Limb (tissue), 2 donors: ENCODE results near the gene KRTAP3-3.

Source experiments
- DNase-seq, 2 donors: peaks; one replicate each; pipeline ENCODE4 v3.0.0-alpha.2; 2016; ENCODE audit errors: extremely low spot score in 2 of 2

KRTAP3-3 gene

DNA sequence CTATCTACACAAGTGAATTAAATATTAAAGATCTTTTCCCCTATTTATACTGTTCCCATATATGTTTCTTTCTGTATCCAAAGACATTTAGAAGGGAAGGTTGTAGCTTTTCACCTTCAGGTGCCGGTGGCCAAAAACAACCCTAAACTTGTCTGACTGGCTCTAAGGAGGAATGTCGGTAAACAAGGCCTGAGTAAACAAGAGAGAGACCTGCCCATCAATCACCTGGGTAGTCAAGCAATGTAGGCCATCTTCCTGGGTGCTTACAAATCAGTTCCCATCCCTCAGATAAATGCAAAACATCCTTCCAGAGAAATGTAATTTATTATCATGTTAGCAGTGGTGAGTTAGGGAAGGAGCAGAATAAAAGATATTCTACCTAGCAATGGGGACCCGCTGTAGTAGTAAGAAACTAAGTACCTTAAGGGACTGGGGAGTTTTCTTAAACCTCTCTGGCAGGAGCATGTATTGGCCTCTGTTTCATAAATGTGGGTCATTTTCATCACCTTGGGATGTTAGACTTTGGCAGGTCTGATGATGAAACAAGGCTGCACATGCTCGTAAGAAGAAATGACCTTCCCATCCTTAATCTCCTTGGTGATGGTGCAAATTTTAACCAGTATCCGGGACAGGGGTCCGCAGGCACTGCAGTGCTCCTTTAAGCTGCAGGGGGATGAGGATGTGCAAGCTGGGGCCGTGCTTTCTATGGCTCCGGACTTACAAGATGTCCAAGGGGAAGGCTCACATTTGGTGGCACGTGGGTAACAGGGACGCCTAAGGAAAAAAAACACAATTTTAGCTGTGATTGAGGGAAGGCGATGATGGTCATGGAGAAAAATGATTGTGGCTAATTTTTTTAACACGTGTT lies 35.6 kb downstream of the KRTAP3-3 start:
- no peak for DNase-seq

DNA sequence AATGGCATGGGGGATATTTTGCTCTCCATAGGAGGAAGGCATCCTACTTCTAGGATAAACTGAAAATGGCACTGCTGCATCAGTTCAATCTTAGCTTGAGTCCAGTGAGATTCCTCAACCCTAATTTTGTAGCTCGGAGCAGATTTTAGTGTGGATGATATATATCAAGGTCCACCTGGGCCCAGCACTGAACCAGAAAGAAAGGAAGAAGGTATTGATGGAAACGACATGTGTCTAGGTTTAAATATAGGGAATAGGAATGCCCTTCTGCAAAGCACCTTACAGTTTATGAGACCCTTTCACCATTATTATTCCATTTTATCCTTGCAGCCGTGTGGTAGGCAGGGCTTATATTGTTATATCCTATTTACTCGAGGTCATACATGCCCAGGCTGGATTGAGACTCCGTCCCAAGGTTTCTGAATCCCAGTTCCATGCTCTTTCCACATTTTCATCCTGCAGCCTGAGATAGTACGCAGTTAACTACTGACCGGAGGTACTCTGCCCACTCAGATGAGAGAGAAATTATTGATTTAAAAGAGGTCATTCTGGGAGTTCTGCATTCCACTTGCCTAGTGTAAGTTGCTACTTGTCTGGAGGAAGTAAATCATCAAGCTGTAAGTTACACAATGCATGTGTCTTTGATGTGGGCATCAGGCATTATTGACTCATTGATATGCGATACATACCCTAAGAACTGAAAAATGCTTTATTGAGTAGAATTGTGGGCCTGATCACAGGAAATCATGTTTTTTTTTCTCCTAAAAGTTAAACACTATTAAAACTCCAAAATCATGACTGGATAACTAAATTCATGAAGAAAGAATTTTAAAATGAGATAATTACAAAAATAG lies 37.3 kb downstream of the KRTAP3-3 start:
- no peak for DNase-seq

DNA sequence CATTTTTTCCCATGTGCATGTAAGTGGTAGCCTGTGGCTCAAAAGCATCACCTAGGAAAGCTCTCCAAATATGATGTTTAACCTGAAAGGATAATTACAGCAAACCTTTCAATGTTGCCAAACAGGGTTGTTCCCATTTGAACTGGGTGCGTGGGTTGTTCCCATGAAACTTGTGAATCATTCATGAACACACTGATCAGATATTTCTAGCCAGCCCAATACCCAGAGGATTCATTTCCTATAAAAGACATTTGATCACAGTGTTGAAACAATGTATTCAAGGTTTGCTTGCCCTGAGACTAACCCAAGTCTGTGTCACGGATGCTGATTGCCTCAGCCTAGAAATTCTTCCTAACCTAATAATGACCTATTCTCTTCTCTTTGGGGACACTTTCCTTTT lies 40.1 kb downstream of the KRTAP3-3 start:
- no peak for DNase-seq

DNA sequence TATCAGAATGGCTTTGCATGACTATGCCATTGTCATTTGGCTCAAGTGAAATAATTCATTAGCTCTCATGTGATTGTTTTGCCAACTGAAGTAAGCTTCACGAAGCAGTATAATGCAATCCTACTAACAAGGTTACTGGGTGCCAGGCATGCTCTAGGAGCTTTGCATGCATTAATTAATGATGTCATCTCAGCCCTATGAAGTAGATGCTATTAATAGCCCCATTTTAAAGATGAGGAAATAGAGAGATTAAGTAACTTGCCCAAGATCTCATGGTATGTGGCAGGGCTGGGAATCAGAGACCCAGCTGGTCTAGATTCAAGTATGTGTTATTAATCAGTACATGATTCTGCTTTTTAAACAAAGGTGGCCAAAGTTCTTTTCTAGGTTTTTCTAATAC lies 41.3 kb downstream of the KRTAP3-3 start:
- no peak for DNase-seq

DNA sequence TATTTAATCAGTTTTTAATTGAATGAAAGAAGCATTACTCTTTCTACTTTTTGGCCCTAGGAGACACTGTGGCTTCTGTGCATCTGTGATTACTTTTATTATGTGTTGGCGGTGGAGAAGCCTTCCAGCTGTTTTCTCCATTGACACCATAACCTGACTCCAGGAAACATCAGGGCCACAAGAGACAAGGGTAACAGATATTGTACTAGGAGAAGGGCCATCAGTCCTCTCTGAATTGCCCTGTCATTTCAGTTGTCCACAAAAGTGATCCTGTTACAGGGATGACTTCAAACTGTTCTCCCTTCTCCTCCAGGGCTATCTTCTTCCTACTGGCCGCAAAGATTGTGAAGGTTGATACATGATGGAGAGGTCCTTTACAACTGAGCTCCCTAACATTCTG lies 41.8 kb downstream of the KRTAP3-3 start:
- no peak for DNase-seq

DNA sequence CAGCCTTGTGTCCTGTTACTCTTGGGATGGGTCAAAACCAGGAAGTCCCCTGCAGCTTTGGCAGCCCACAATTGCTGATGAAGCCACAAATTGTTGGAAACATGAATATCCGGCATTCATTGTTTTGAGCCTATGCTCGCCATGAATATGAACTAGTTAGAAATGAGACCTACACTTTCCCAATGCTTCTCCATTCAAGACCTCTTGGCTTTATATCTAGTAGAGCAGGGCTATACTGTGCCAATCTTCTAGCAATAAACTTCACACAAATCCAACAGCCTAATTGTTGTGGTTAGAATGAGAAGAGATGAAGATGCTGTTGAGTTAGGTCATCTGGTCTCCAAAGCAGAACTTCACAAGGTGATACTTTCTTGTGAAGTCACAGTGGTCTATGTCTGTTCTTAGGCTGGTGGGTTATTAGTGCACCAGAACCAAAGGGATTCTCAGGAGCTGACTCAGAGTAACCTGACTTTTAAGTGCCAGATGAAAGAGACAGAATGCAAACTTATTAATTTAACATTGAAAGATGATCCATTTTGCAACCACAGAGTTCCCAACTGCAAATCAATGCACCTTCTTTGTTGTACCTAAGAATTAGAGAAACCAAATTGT lies 42.8 kb downstream of the KRTAP3-3 start:
- no peak for DNase-seq

DNA sequence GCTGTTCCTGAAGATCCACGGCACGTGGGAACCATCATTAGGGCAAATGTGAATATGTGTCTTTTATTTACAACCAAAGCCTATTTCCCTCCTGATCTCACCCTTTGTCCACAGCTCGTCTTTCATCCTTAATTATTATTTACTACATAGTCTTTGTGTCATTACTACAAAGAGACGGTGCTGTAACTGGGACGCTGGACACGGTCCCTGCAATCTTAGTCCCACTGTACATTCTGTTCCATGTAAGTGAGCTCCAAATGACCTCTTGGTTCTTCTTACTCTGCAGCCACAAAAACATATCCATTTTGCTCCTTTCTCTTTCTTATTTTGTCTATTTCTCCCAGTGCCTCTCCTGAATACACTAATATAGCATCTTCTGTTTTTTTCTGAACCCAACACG lies 43.8 kb downstream of the KRTAP3-3 start:
- no peak for DNase-seq

DNA sequence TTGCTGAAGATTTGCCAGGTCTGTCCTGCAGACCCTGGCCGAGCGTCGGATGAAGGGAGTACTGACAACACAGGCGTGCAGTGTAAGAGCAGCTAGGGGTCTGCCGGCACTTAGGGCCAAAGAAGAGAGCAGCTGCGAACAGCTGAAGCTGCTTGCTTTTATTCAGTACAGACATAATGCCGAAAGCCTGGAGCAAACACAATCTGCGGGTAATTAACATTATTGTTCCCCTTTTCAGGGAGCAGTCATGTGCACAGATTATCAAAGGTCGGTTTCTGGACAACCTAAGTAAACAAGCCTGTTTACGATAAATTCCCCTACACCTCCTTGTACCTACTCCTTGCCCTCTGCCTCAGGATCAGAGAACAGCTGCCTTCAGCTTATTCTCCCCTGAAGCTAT lies 44.5 kb downstream of the KRTAP3-3 start:
- peak; percentile 48 to 57 for DNase-seq

DNA sequence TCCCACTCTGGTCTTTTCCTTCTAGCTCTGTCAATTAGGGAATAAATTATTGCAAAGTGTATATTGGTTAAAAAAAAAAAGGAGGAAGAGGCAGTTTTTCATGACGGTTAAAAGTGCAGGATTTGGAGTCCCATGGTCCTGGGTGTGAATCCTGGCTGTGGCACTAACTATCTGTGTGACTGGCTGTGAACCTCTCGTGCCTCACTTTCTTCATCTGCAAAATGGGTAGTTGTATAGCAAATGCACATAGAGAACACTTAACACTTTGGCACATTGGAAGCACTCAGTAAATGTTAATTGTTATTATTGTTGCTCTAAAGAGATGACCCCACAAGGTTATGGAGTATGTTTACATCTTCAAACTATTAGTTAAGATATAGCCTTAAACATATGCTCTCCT lies 46.0 kb downstream of the KRTAP3-3 start:
- DNase-seq: no peak

DNA sequence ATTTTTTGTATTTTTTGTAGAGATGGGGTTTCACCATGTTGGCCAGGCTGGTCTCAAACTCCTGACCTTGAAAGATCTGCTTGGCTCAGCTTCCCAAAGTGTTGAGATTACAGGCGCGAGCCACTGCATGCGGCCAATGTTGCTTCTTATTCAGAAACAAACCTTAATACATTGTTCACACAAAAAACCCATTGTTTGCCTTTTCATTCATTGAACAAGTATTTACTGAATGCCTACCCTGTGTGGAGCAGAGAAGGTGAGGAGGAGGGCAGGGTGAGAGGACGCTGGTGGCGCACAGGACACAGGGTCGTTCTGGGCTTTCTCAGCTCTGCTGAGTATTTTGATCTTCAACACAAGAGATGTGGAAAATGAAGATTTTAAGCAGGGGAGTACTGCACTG lies 48.5 kb downstream of the KRTAP3-3 start:
- DNase-seq: no peak

DNA sequence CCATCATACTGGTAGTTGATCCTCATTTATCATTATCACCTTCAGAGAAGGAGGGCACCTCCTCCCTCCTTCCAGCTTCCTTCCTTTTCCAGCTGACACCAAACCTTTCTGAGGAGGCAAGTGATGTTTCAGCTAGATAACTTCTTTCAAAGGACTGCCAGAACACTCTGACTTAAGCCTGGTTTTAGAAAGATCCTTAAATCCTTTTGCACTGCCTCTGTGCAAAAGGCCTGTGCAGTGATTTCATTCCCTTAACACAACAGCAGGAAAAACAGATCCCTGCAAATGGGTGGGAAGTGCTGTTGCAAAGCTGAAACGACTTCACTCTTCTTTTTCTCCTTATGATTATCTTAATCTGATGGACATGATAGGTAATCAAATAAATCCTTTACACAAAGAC lies 49.4 kb downstream of the KRTAP3-3 start:
- no peak for DNase-seq
